HG03571 (cell line): ENCODE results near the gene CRABP2.

Source experiments
- ATAC-seq: cut with Tn5 transposase; IDR thresholded peaks from one replicate; pipeline ENCODE4 v1.9.1; 2021; ENCODE audit not compliant: unreplicated experiment

The CRABP2 gene

DNA sequence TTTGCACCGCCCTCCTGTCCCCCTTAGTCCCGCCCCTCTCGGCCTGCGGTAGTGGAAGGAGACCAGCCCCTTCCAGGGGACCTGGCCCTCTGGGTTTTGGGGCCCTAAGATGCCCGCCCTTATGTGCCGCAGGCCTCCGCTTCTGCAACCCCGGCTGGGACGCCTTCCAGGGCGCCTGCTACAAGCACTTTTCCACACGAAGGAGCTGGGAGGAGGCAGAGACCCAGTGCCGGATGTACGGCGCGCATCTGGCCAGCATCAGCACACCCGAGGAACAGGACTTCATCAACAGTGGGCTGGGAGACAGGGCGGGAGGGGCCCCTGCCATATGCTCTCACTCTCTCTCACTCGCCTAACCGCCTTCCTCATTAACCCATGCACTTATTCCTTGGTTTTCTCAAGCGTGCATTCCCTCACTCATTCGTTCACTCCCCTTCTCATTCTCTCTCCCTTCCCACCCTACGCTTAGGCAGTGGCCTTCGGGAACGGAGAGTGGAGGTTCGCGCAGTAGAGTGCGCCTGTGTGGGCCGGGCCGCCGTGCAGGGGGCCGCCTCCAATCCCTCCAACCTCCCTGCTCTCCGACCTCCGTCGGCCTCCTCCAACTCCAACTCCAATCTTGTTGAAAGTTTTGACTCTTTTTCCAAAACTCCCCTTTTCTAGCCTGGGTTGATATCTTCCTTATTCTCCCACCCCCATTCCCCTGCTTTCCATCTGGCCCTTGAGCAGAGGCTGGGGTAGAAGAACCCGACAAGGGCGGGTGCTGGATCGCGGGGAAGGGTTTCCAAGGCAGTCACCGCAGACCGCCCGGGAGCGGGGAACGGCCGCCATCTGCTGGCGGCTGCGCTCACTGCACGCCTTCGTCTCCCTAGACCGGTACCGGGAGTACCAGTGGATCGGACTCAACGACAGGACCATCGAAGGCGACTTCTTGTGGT is 48.3 kb downstream of the CRABP2 start:
- no peak for ATAC-seq

DNA sequence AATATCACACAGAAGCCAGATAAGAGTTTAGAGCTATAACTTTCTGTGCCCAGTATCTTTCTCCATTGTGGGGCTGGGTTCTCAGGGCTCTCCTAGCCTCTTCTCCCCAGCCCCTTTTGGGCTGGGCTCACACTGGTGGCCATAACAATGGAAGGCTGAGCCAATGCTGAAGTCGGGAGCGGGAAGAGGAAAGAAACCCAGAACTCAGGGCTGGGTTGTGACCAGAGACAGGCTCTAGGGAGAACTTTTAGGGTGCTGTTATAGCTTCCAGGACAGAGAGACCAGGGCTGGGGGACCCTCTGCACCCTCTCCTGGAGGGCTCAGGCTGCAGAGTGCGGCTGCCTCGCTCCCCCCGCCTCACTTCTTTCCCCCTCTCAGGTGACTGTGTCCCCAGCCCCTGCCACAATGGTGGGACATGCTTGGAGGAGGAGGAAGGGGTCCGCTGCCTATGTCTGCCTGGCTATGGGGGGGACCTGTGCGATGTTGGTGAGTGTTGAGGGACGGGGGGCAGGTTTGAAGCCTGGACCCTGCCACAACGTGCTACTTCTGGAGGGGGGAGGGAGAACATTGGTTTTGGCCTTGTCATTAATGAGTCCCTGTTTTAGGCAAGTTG is 49.4 kb downstream of the CRABP2 start:
- no peak for ATAC-seq

DNA sequence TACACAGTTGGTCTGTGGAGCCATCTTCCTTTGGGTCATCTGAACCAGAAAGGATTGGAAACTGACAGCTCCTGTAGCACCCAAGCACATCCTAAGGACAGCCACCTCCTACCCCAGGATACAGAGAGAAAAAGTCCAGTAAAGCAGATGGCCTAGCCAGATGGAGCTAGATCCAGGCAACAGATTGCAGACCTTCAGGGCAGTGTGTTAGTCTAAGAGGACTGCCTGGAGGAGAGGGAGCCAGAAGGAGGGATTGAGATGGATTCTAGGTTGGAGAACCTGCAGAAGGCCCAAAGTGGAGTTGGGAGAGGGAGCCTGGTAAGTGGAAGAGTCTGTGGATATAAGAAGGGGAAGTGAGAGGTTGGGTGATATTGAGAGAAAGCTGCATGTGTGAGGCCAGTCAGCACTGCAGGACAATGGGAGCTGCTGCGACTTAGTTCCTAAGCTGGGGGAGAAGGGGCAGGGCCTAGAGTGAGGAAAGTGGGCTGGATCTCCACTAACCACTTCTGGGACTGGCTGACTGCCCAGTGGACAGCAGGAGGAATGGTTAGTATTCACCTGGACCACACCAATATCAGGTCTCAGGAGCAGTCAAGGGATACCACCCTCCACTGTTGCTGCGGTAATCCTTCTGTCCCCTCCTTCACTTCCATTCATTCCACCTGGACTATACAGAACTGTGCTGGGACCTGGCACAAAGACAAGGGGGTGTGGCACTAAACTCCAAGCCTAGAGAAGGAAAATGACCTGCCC is 50.1 kb downstream of the CRABP2 start:
- no peak for ATAC-seq

DNA sequence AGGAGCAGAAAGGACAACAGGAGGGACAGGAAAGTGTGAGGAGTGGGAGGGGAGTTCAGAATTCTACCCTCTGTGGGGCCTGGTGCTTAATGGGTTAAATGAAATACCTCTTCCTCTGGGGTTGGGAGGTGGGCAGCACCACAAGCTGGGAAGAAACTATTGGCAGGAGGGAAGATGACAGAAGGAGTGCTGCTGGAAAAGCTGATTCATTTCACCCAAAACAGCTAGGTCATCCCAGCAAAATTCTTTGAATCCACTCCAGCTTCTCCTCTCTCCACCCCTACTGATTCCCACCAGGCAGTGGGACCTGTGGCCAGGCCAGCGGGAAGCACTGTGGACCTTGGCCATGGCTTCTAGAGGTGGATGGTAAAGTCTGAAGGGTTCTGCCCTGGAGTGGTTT is 50.7 kb downstream of the CRABP2 start:
- ATAC-seq: no peak

DNA sequence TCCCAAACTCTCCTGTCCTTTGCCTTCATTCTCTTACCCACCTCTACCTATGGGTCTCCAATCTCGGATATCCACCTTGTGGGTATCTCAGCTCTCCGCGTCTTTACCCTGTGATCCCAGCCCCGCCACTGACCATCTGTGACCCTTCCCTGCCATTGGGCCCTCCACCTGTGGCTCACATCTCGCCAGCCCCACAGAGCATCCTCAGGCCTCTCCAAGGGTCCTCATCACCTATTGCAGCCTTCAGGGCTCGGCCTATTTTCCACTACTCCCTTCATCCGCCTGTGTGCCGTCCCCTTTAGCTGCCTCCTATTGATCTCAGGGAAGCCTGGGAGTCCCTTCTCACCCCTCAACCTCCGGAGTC is 52.4 kb downstream of the CRABP2 start:
- ATAC-seq: no peak

DNA sequence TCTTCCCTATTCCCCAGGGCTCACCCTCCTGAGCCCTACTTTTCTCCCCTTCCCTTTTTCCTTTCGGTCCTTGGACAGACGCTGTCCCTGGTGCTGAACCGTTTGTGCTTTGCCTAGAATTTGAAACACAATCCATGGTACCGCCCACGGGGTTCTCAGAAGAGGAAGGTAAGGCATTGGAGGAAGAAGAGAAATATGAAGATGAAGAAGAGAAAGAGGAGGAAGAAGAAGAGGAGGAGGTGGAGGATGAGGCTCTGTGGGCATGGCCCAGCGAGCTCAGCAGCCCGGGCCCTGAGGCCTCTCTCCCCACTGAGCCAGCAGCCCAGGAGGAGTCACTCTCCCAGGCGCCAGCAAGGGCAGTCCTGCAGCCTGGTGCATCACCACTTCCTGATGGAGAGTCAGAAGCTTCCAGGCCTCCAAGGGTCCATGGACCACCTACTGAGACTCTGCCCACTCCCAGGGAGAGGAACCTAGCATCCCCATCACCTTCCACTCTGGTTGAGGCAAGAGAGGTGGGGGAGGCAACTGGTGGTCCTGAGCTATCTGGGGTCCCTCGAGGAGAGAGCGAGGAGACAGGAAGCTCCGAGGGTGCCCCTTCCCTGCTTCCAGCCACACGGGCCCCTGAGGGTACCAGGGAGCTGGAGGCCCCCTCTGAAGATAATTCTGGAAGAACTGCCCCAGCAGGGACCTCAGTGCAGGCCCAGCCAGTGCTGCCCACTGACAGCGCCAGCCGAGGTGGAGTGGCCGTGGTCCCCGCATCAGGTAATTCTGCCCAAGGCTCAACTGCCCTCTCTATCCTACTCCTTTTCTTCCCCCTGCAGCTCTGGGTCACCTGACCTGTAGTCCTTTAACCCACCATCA is 53.0 kb downstream of the CRABP2 start:
- ATAC-seq: no peak
